IMR-90 (cell line): ENCODE data around the gene ARHGAP28. TPM values are rescaled to one million over a fixed set of nuclear protein-coding genes. Genes with fewer than 3 reads are reported as not detected.

Source experiments
- ATAC-seq: fragments of 200-7000 bp; cut with Tn5 transposase; 2 replicates; pipeline ENCODE4 v1.9.1; 2020; ENCODE audit warnings: low read depth, mild to moderate bottlenecking, moderate library complexity
- BruUV-seq: library from RNA; stranded (reverse); fragments of 400-500 nt; replicated peaks from 2 replicates; lab custom pipeline; 2021; lab: Mats Ljungman, UMichigan
- CTCF ChIA-PET: fragments of 300-600 bp; formaldehyde crosslinking; extraction: SDS; loops from one replicate; lab custom pipeline; 2021; ENCODE audit warnings: antibody characterized with exemption; lab: Yijun Ruan, JAX
- POLR2A ChIA-PET: fragments of 300-600 bp; sonication (Branson Sonifier 250); formaldehyde crosslinking; loops from one replicate; lab custom pipeline; 2022; ENCODE audit warnings: antibody characterized with exemption; ENCODE audit not compliant: unreplicated experiment; lab: Charles Lee
- DNase-seq: peaks from one replicate; pipeline ENCODE4 v3.0.0; 2013
- H2AFZ ChIP-seq: replicated peaks from 2 replicates; pipeline ENCODE3; 2013; ENCODE audit warnings: low read length, mild to moderate bottlenecking; ENCODE audit not compliant: poor library complexity
- H2AK5ac ChIP-seq: 2 replicates; pipeline ENCODE4 v1.6.1; 2013; ENCODE audit warnings: low read depth, low read length, inconsistent platforms
- H2AK9ac ChIP-seq: replicated peaks from 2 replicates; pipeline ENCODE3; 2013; ENCODE audit warnings: mild to moderate bottlenecking, low read depth, low read length, moderate library complexity; ENCODE audit not compliant: poor library complexity
- H2BK120ac ChIP-seq: 2 replicates; pipeline ENCODE4 v1.6.1; 2013; ENCODE audit warnings: low read depth, low read length, inconsistent platforms
- H2BK15ac ChIP-seq: 3 replicates; pipeline ENCODE4 v1.6.1; 2013; ENCODE audit warnings: low read depth, low read length, inconsistent platforms
- H2BK20ac ChIP-seq: 2 replicates; pipeline ENCODE4 v1.6.1; 2013; ENCODE audit warnings: low read depth, mild to moderate bottlenecking, inconsistent platforms, low read length, moderate library complexity
- H2BK5ac ChIP-seq: 2 replicates; pipeline ENCODE4 v1.6.1; 2013; ENCODE audit warnings: mild to moderate bottlenecking, low read depth, low read length, inconsistent platforms; ENCODE audit not compliant: poor library complexity, severe bottlenecking
- H3K14ac ChIP-seq: replicated peaks from 2 replicates; pipeline ENCODE4 v1.6.1; 2013; ENCODE audit warnings: low read depth, low read length, inconsistent platforms
- H3K18ac ChIP-seq: 2 replicates; pipeline ENCODE4 v1.6.1; 2013; ENCODE audit warnings: low read depth, low read length, control low read depth
- H3K23ac ChIP-seq: 2 replicates; pipeline ENCODE4 v1.6.1; 2013; ENCODE audit warnings: low read depth, low read length, inconsistent platforms
- H3K27ac ChIP-seq: 2 replicates; pipeline ENCODE4 v1.5.1; 2013; ENCODE audit warnings: mild to moderate bottlenecking, control low read depth, low read length; ENCODE audit not compliant: insufficient read depth
- H3K27me3 ChIP-seq: 2 replicates; pipeline ENCODE4 v1.6.1; 2013; ENCODE audit warnings: low read length; ENCODE audit not compliant: control insufficient read depth, insufficient read depth
- H3K36me3 ChIP-seq: 2 replicates; pipeline ENCODE4 v1.6.1; 2013; ENCODE audit warnings: low read length, mixed read lengths; ENCODE audit not compliant: control insufficient read depth, insufficient read depth
- H3K4ac ChIP-seq: 2 replicates; pipeline ENCODE4 v1.6.1; 2013; ENCODE audit warnings: low read depth, low read length, inconsistent platforms
- H3K4me1 ChIP-seq: 2 replicates; pipeline ENCODE4 v1.6.1; 2013; ENCODE audit warnings: low read length, mixed read lengths; ENCODE audit not compliant: control insufficient read depth, insufficient read depth
- H3K4me2 ChIP-seq: 2 replicates; pipeline ENCODE4 v1.6.1; 2013; ENCODE audit warnings: low read depth, mild to moderate bottlenecking, control low read depth, low read length, moderate library complexity
- H3K4me3 ChIP-seq: 2 replicates; pipeline ENCODE4 v1.5.1; 2013; ENCODE audit warnings: low read depth, mild to moderate bottlenecking, control low read depth, low read length, moderate library complexity; ENCODE audit not compliant: insufficient read depth
- H3K56ac ChIP-seq: 2 replicates; pipeline ENCODE4 v1.6.1; 2013; ENCODE audit warnings: low read length, inconsistent platforms; ENCODE audit not compliant: insufficient read depth; ENCODE audit errors: extremely low read depth
- H3K79me1 ChIP-seq, 2 experiments: 2 replicates each; pipeline ENCODE4 v1.6.1; 2013; ENCODE audit warnings: low read length in 2 of 2, inconsistent platforms in 1 of 2, low read depth in 1 of 2
- H3K9ac ChIP-seq: 2 replicates; pipeline ENCODE4 v1.6.1; 2013; ENCODE audit warnings: low read depth, low read length, control low read depth
- H3K9me1 ChIP-seq: 2 replicates; pipeline ENCODE4 v1.6.1; 2013; ENCODE audit warnings: low read length, inconsistent platforms; ENCODE audit not compliant: insufficient read depth
- H3K9me3 ChIP-seq: 2 replicates; pipeline ENCODE4 v1.6.1; 2013; ENCODE audit warnings: low read length; ENCODE audit not compliant: control insufficient read depth, insufficient read depth
- H4K20me1 ChIP-seq: 2 replicates; pipeline ENCODE4 v1.6.1; 2013; ENCODE audit warnings: low read length, inconsistent platforms; ENCODE audit not compliant: insufficient read depth
- H4K5ac ChIP-seq: 2 replicates; pipeline ENCODE4 v1.6.1; 2013; ENCODE audit warnings: mild to moderate bottlenecking, low read depth, low read length, control low read depth
- H4K8ac ChIP-seq, 2 experiments: 2 replicates each; pipeline ENCODE4 v1.6.1; 2013; ENCODE audit warnings: low read depth in 2 of 2, low read length in 2 of 2, control low read depth in 1 of 2, inconsistent platforms in 1 of 2
- H4K91ac ChIP-seq: 2 replicates; pipeline ENCODE4 v1.6.1; 2013; ENCODE audit warnings: low read depth, low read length, inconsistent platforms; ENCODE audit not compliant: insufficient read depth
- BHLHE40 ChIP-seq: fragments of 150-350 bp; IDR thresholded peaks from 2 replicates; pipeline ENCODE4 v1.6.1; 2016; ENCODE audit warnings: mild to moderate bottlenecking, low read depth, low read length
- CTCF ChIP-seq: conservative IDR thresholded peaks from 2 replicates; pipeline ENCODE4 v1.5.1; 2012; ENCODE audit warnings: mild to moderate bottlenecking, low read depth, low read length, improper control_type of control experiment
- MAFK ChIP-seq: IDR thresholded peaks from 2 replicates; pipeline ENCODE4 v1.6.1; 2012; ENCODE audit warnings: low read depth, low read length, improper control_type of control experiment
- NFE2L2 ChIP-seq: fragments of 150-350 bp; IDR thresholded peaks from 2 replicates; pipeline ENCODE4 v1.6.1; 2016; ENCODE audit warnings: low read depth, mild to moderate bottlenecking, low read length
- POLR2A ChIP-seq: IDR thresholded peaks from 2 replicates; pipeline ENCODE4 v1.6.1; 2012; ENCODE audit warnings: mild to moderate bottlenecking, low read depth, low read length
- SMC3 ChIP-seq: fragments of 150-350 bp; IDR thresholded peaks from 2 replicates; pipeline ENCODE4 v1.6.1; 2016; ENCODE audit warnings: low read depth, mild to moderate bottlenecking, antibody characterized with exemption, low read length, moderate library complexity
- WGBS, 2 experiments: methylation state at CpG; one replicate each; pipeline versions ENCODE4 v1.1.5 to v1.1.7; 2013; ENCODE audit warnings: missing lambda C conversion rate in 2 of 2; ENCODE audit not compliant: insufficient read length in 1 of 2; ENCODE audit errors: extremely low coverage in 2 of 2; 5-methylcytosine and 5-hydroxymethylcytosine counted together
- dilution Hi-C: fragments of 300-500 bp; cut with HindIII; formaldehyde crosslinking; loops from one replicate; pipeline ENCODE4 v1.14.3; 2018; ENCODE audit warnings: low sequenced_read_pairs; ENCODE audit not compliant: unreplicated experiment
- in situ Hi-C: fragments of 300-500 bp; cut with MboI; formaldehyde crosslinking; loops from 3 replicates; pipeline ENCODE4 v1.14.3; 2019; ENCODE audit warnings: low sequenced_read_pairs, inconsistent platforms, mixed read lengths
- intact Hi-C: fragments of 100-400 bp; cut with micrococcal nuclease; formaldehyde crosslinking; loops from 2 replicates; pipeline ENCODE4 v1.10.0; 2022
- polyA plus RNA-seq, 3 experiments: library from polyadenylated mRNA; depleted of rRNA; stranded (reverse); fragments of >200 nt; gene quantifications; 2 replicates each; pipeline ENCODE4 v1.2.3, GENCODE V29; 2012; ENCODE audit warnings: low replicate concordance in 1 of 3
- total RNA-seq: library from RNA; depleted of rRNA; stranded (reverse); fragments of >200 nt; gene quantifications from 2 replicates; pipeline ENCODE4 v1.2.3, GENCODE V29; 2012

ARHGAP28 gene
- total and polyA plus RNA-seq, 2 of the 4 experiments (the other 2 are of a cell fraction) = 1.8 to 3.8 TPM

GRCh38 chr18:6950641-6951040 lies 221.1 kb downstream of the ARHGAP28 start:
- POLR2A ChIA-PET = no interaction called here
- WGBS, 2 experiments = 72% methylated on average over 4 of the region's 14 CpGs; no CpG with 5 or more reads in 1 of the 2 experiments

More at GRCh38 chr18:6950641-6951040, 221.1 kb downstream of the ARHGAP28 start:
- Histone ChIP-seq H4K5ac (no peak overlapping the region), H2AFZ (no peak overlapping the region), H3K36me3 (peaks cover 15% of the 10 kb centered on the region), H3K9me3 (no peaks in the 10 kb centered on the region), H3K18ac (no peak overlapping the region), H3K14ac (no peak overlapping the region), H3K56ac (no peak overlapping the region), H2BK20ac (no peak overlapping the region), H3K27me3 (no peaks in the 10 kb centered on the region), H4K8ac (no peak overlapping the region), H3K4me1 (no peaks in the 10 kb centered on the region), H3K79me1 (no peaks in the 10 kb centered on the region), H2AK9ac (no peak overlapping the region), H3K9ac (no peak overlapping the region), H2BK120ac (no peak overlapping the region), H2AK5ac (no peak overlapping the region), H4K20me1 (no peaks in the 10 kb centered on the region), H2BK5ac (no peak overlapping the region), H2BK15ac (no peak overlapping the region), H3K4ac (no peak overlapping the region), H3K27ac (no peak overlapping the region), H3K4me3 (no peak overlapping the region), H3K23ac (no peak overlapping the region), H3K4me2 (no peak overlapping the region), H4K91ac (no peak overlapping the region), H3K9me1 (peaks cover 5% of the 10 kb centered on the region; the same call in 1 of the 2 replicates)
- CTCF ChIA-PET = no interaction called here
- no peak for ATAC-seq
- BruUV-seq = no TSS peak
- dilution Hi-C loops (no loop called here), in situ Hi-C loops (no loop called here), intact Hi-C loops (no loop called here)
- TF ChIP-seq POLR2A (no peak), BHLHE40 (no peak), CTCF (no peak), SMC3 (no peak), MAFK (no peak), NFE2L2 (no peak)
- DNase-seq = no peak
